Fibroblast of the aortic adventitia (primary cell): ENCODE measurements around the gene SLC25A13. TPM values are rescaled to one million over a fixed set of nuclear protein-coding genes. Genes with fewer than 3 reads are reported as not detected.

Experiments used
- DNase-seq: peaks from one replicate; pipeline ENCODE4 v3.0.0-alpha.2; 2010; ENCODE audit warnings: low read depth
- H3K4me3 ChIP-seq: 2 replicates; pipeline ENCODE4 v1.5.1; 2011; ENCODE audit warnings: low read depth, mild to moderate bottlenecking, control low read depth, low read length, moderate library complexity
- CTCF ChIP-seq: IDR thresholded peaks from 2 replicates; pipeline ENCODE4 v1.5.1; 2011; ENCODE audit warnings: mild to moderate bottlenecking, low read length, control low read depth, inconsistent platforms; ENCODE audit not compliant: insufficient read depth
- total RNA-seq: library from RNA; depleted of rRNA; stranded (reverse); fragments of >200 nt; gene quantifications from 2 replicates; pipeline ENCODE4 v1.2.3, GENCODE V29; 2012; ENCODE audit warnings: low replicate concordance

SLC25A13 gene
- total RNA-seq, 1 donor: 14.3 TPM

- no peak for DNase-seq
- no peak overlapping the region for H3K4me3 ChIP-seq
- no peak for TF ChIP-seq CTCF
These were observed 1.1 kb upstream of the SLC25A13 start for GRCh38 chr7:96322847-96323461.

- no peak for TF ChIP-seq CTCF
- peak overlapping the region; percentile 81 for H3K4me3 ChIP-seq
- no peak for DNase-seq
These were observed 436 bp upstream of the SLC25A13 start for GRCh38 chr7:96322373-96322695.

GRCh38 chr7:96321031-96321657 is 754 bp downstream of the SLC25A13 start:
- TF ChIP-seq CTCF: no peak
- DNase-seq: peak; percentile 75
- H3K4me3 ChIP-seq: peak overlapping the region; percentile 81

- H3K4me3 ChIP-seq: peak overlapping the region; percentile 81
- no peak for TF ChIP-seq CTCF
These were observed 1.5 kb downstream of the SLC25A13 start for GRCh38 chr7:96320442-96320841.

GRCh38 chr7:96319439-96319838 is 2.5 kb downstream of the SLC25A13 start:
- no peak for DNase-seq
- H3K4me3 ChIP-seq: no peak overlapping the region
- no peak for TF ChIP-seq CTCF

More at GRCh38 chr7:96320442-96320841, 1.5 kb downstream of the SLC25A13 start:
- no peak for DNase-seq

- TF ChIP-seq CTCF: no peak
- no peak overlapping the region for H3K4me3 ChIP-seq
- DNase-seq: no peak
These were observed 4.9 kb downstream of the SLC25A13 start for GRCh38 chr7:96316949-96317348.

GRCh38 chr7:96315125-96315512 is 6.8 kb downstream of the SLC25A13 start:
- DNase-seq: peak; percentile 40
- H3K4me3 ChIP-seq: no peak overlapping the region
- TF ChIP-seq CTCF: no peak
